ENCODE measurements around the gene SMIM5. TPM values are rescaled to one million over a fixed set of nuclear protein-coding genes. Genes with fewer than 3 reads are reported as not detected.
A peak's percentile ranks its signal among the peaks of the same experiment; 100 is the strongest.

SMIM5 gene
- total RNA-seq, 2 experiments from 2014 or later = not detected

DNA sequence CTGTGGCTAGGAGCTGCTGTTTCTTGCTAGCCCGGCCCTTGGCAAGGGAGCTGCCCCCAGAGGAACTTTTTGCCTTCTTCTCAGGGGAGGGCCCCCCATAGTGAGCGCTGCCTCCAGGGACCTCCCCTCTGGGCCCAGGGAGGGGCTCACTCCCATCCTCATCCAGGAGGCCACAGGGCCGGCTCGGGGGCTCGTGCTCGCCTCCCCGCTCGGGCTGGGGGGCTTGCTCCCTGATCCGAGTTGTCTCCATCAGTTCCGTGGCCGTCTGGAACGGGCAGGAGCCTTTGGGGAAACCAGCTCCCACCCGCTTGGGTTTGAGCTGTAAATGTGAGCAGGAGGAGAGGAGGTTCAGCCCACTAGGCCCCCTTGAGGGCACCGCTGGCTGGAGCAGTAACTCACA, 4.1 kb upstream of the SMIM5 start:
- Mint-ChIP-seq H3K36me3 (no peaks in the 10 kb centered on the region), H3K27me3 (no peaks in the 10 kb centered on the region), H3K27ac (no peak overlapping the region), H3K9me3 (no peaks in the 10 kb centered on the region), H3K4me1 (ENCODE audit: low read depth) (no peaks in the 10 kb centered on the region), H3K4me3 (no peak overlapping the region)
- CTCF ChIA-PET = interaction anchor here (1.0 to 19.5 kb wide), 3 partner anchors 10 to 120 kb away, joined by 3 to 438 read pairs (median 6); partner anchors contain the start of genes RECQL5 and SAP30BP
- intact Hi-C loops (cut with micrococcal nuclease) = no loop called here
- DNase-seq = no peak
- POLR2A ChIA-PET = interaction anchor here (0.9 kb wide), 1 partner anchor 39 kb away, joined by 3 read pairs; no protein-coding TSS in a partner anchor

DNA sequence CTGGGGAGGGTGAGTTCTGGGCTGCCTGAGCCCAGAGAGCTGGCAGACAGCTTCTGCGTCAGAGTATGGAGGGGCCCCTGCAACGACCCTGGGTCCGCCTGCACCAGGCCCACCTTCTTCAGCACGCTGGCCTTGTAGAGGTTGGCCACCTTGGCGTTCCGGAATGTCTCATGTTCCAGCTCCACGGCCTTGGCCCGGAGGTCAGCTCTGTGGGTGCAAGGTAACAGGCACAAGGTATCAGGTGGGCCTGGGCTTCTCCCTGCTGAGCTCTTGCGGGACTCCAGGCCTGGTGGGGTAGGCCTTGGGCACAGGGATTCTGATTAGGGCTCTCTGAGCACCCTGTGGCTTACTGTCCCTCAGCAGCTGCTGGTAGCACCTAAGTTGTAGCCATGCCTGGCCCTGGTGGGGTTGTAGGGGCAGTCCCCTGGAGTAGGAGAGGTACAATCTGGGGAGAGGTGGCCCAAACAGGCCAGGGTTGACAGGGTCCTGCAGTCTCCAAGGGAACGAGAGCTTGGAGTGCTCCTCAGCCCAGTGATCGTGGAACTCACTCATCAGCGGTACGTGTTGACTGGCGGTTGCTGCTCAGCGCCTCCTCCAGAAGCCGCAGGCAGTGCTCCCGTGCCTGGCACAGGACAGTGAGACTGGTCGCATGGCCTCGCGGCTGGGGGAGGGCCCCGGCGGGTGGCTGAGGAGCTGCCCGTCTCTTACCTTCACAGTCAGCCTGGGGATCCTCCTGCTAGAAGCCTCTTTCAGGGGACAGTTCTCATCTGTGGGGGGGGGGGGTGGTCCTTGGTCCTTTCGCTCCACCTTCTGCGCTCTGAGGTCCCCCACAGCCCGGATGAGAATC, 2.9 kb upstream of the SMIM5 start:
- intact Hi-C loops (cut with micrococcal nuclease) = no loop called here

GRCh38 chr17:75631353-75631752, 1.9 kb upstream of the SMIM5 start:
- H3K4me1 Mint-ChIP-seq (ENCODE audit: low read depth) = no peaks in the 10 kb centered on the region
- no peaks in the 10 kb centered on the region for H3K9me3 Mint-ChIP-seq
- ChIA-PET CTCF (interaction anchor here (0.6 to 19.5 kb wide), 3 partner anchors 13 to 385 kb away, joined by 3 to 438 read pairs (median 69); a partner anchor contains a TSS), POLR2A (no interaction called here)
- no peaks in the 10 kb centered on the region for H3K36me3 Mint-ChIP-seq
- intact Hi-C loops (cut with micrococcal nuclease) = no loop called here
- no peaks in the 10 kb centered on the region for H3K27me3 Mint-ChIP-seq
- DNase-seq = no peak
- H3K4me3 Mint-ChIP-seq = no peak overlapping the region
- H3K27ac Mint-ChIP-seq = no peak overlapping the region

More for the DNA sequence above, 2.9 kb upstream of the SMIM5 start:
- no peaks in the 10 kb centered on the region for H3K36me3 Mint-ChIP-seq
- no peaks in the 10 kb centered on the region for H3K9me3 Mint-ChIP-seq
- no peaks in the 10 kb centered on the region for H3K27me3 Mint-ChIP-seq
- H3K27ac Mint-ChIP-seq = no peak overlapping the region
- no peak for DNase-seq
- ChIA-PET CTCF (interaction anchor here (1.0 to 19.5 kb wide), 6 partner anchors 11 to 119 kb away, joined by 3 to 438 read pairs (median 5); partner anchors contain the start of genes RECQL5 and SAP30BP), POLR2A (interaction anchor here (0.9 kb wide), 1 partner anchor 40 kb away, joined by 3 read pairs; no protein-coding TSS in a partner anchor)
- no peaks in the 10 kb centered on the region for H3K4me1 Mint-ChIP-seq (ENCODE audit: low read depth)
- H3K4me3 Mint-ChIP-seq = no peak overlapping the region

- POLR2A ChIA-PET = interaction anchor here (0.8 to 1.7 kb wide), 2 partner anchors 115 to 223 kb away, joined by 3 to 6 read pairs; partner anchors contain the start of gene WBP2
- H3K27me3 Mint-ChIP-seq = no peaks in the 10 kb centered on the region
- no peaks in the 10 kb centered on the region for H3K4me1 Mint-ChIP-seq (ENCODE audit: low read depth)
These were observed 806 bp upstream of the SMIM5 start for GRCh38 chr17:75632428-75632827.

GRCh38 chr17:75633486-75634375, 497 bp downstream of the SMIM5 start:
- H3K27me3 Mint-ChIP-seq = no peaks in the 10 kb centered on the region
- DNase-seq = peak; percentile 65
- H3K27ac Mint-ChIP-seq = no peak overlapping the region
- no peak overlapping the region for H3K4me3 Mint-ChIP-seq
- H3K4me1 Mint-ChIP-seq (ENCODE audit: low read depth) = no peaks in the 10 kb centered on the region
- H3K9me3 Mint-ChIP-seq = no peaks in the 10 kb centered on the region
- H3K36me3 Mint-ChIP-seq = no peaks in the 10 kb centered on the region
- POLR2A ChIA-PET = interaction anchor here (0.6 to 1.7 kb wide), 2 partner anchors 114 to 635 kb away, joined by 4 to 6 read pairs; no protein-coding TSS in a partner anchor
- intact Hi-C loops (cut with micrococcal nuclease) = loop anchor here (1.0 to 2.0 kb wide), 3 partner anchors 113 to 207 kb away; no protein-coding TSS in a partner anchor
- CTCF ChIA-PET = interaction anchor here (0.6 to 19.5 kb wide), 53 partner anchors 11 to 621 kb away, joined by 3 to 438 read pairs (median 5); partner anchors contain the start of genes GALK1, GRB2, MRPL58 and RECQL5

More at GRCh38 chr17:75632428-75632827, 806 bp upstream of the SMIM5 start:
- no peaks in the 10 kb centered on the region for H3K36me3 Mint-ChIP-seq
- no peak overlapping the region for H3K4me3 Mint-ChIP-seq
- no peak for DNase-seq
- no peak overlapping the region for H3K27ac Mint-ChIP-seq
- no peaks in the 10 kb centered on the region for H3K9me3 Mint-ChIP-seq
- intact Hi-C loops (cut with micrococcal nuclease) = loop anchor here (2.0 kb wide), 2 partner anchors 114 to 206 kb away; no protein-coding TSS in a partner anchor
- CTCF ChIA-PET = interaction anchor here (0.6 to 19.5 kb wide), 53 partner anchors 10 to 985 kb away, joined by 3 to 438 read pairs (median 5); partner anchors contain the start of genes GALK1, GRB2, MRPL58 and RECQL5

- DNase-seq = no peak
- Mint-ChIP-seq H3K4me1 (ENCODE audit: low read depth) (no peaks in the 10 kb centered on the region), H3K36me3 (no peaks in the 10 kb centered on the region), H3K4me3 (no peak overlapping the region), H3K9me3 (no peaks in the 10 kb centered on the region), H3K27ac (no peak overlapping the region), H3K27me3 (no peaks in the 10 kb centered on the region)
- ChIA-PET CTCF (interaction anchor here (0.7 to 19.5 kb wide), 21 partner anchors 10 to 353 kb away, joined by 3 to 438 read pairs (median 8); a partner anchor contains a TSS), POLR2A (no interaction called here)
- intact Hi-C loops (cut with micrococcal nuclease) = no loop called here
These were observed 1.1 kb downstream of the SMIM5 start for GRCh38 chr17:75634376-75634740.

- Mint-ChIP-seq H3K4me3 (no peak overlapping the region), H3K36me3 (no peaks in the 10 kb centered on the region), H3K27ac (no peak overlapping the region), H3K4me1 (ENCODE audit: low read depth) (no peaks in the 10 kb centered on the region), H3K27me3 (no peaks in the 10 kb centered on the region), H3K9me3 (no peaks in the 10 kb centered on the region)
- no peak for DNase-seq
- intact Hi-C loops (cut with micrococcal nuclease) = no loop called here
- CTCF ChIA-PET = interaction anchor here (0.9 to 19.5 kb wide), 5 partner anchors 9 to 221 kb away, joined by 3 to 438 read pairs (median 69); partner anchors contain the start of gene WBP2
- POLR2A ChIA-PET = no interaction called here
These were observed 1.7 kb downstream of the SMIM5 start for GRCh38 chr17:75634754-75635609.

- no peak overlapping the region for H3K4me3 Mint-ChIP-seq
These were observed 2.5 kb downstream of the SMIM5 start for GRCh38 chr17:75635610-75636202.

GRCh38 chr17:75636381-75637142, 3.3 kb downstream of the SMIM5 start:
- H3K4me3 Mint-ChIP-seq = no peak overlapping the region
- no peaks in the 10 kb centered on the region for H3K9me3 Mint-ChIP-seq
- CTCF ChIA-PET = interaction anchor here (19.5 kb wide), 1 partner anchor 112 kb away, joined by 438 read pairs; no protein-coding TSS in a partner anchor
- H3K27me3 Mint-ChIP-seq = no peaks in the 10 kb centered on the region
- intact Hi-C loops (cut with micrococcal nuclease) = no loop called here
- no peak overlapping the region for H3K27ac Mint-ChIP-seq
- POLR2A ChIA-PET = no interaction called here
- no peak for DNase-seq
- H3K36me3 Mint-ChIP-seq = no peaks in the 10 kb centered on the region
- no peaks in the 10 kb centered on the region for H3K4me1 Mint-ChIP-seq (ENCODE audit: low read depth)

More at GRCh38 chr17:75635610-75636202, 2.5 kb downstream of the SMIM5 start:
- ChIA-PET CTCF (interaction anchor here (0.7 to 19.5 kb wide), 5 partner anchors 9 to 220 kb away, joined by 3 to 438 read pairs (median 69); partner anchors contain the start of gene WBP2), POLR2A (no interaction called here)
- Mint-ChIP-seq H3K27me3 (no peaks in the 10 kb centered on the region), H3K36me3 (no peaks in the 10 kb centered on the region), H3K27ac (no peak overlapping the region), H3K4me1 (ENCODE audit: low read depth) (no peaks in the 10 kb centered on the region), H3K9me3 (no peaks in the 10 kb centered on the region)
- no peak for DNase-seq
- intact Hi-C loops (cut with micrococcal nuclease) = no loop called here

DNA sequence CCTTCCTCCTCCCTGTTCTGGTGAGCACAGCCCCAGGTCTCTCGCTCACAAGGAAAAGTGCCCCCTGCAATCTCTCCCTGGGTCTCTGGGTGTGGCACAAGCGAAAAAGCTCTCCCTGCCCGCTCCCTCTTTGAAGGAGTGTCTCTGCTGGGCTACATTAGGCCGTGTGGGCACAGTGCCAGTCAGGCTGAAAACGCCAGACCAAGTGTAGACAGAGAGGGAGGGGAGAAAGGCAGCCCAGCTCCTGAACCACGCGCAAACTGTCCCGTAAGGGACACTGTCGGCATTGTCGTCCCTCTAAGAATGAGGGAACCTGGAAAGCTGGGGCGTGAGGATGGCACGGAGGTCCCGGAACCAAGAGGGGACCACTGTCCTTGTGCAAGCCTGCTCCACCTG, 3.9 kb downstream of the SMIM5 start:
- ChIA-PET CTCF (interaction anchor here (19.5 kb wide), 1 partner anchor 112 kb away, joined by 438 read pairs; no protein-coding TSS in a partner anchor), POLR2A (no interaction called here)
- H3K27ac Mint-ChIP-seq = no peak overlapping the region
- intact Hi-C loops (cut with micrococcal nuclease) = no loop called here
- no peak for DNase-seq
- no peaks in the 10 kb centered on the region for H3K36me3 Mint-ChIP-seq
- H3K4me3 Mint-ChIP-seq = no peak overlapping the region
- no peaks in the 10 kb centered on the region for H3K4me1 Mint-ChIP-seq (ENCODE audit: low read depth)
- no peaks in the 10 kb centered on the region for H3K27me3 Mint-ChIP-seq
- no peaks in the 10 kb centered on the region for H3K9me3 Mint-ChIP-seq
